Gastroesophageal sphincter (tissue), 3 donors: ENCODE results near the gene CSHL1.

Source experiments
- CTCF ChIP-seq, 4 experiments: fragments of 200-600 bp in 2 of 4; fragments of 450-650 bp in 2 of 4; sonication (generic) in 1 of 4; IDR thresholded peaks; one replicate each; pipeline ENCODE4 v1.5.1; 2017 to 2019; ENCODE audit warnings: antibody characterized with exemption in 4 of 4, mild to moderate bottlenecking in 2 of 4, moderate library complexity in 2 of 4
- EP300 ChIP-seq: sonication (generic); formaldehyde crosslinking; IDR thresholded peaks from one replicate; pipeline ENCODE4 v1.6.1; 2017; ENCODE audit warnings: antibody characterized with exemption, mild to moderate bottlenecking
- POLR2A ChIP-seq, 2 donors: fragments of 450-650 bp; IDR thresholded peaks; one replicate each; pipeline ENCODE4 v1.6.1; 2017; ENCODE audit warnings: antibody characterized with exemption in 2 of 2, mild to moderate bottlenecking in 2 of 2, moderate library complexity in 1 of 2

- TF ChIP-seq CTCF (IDR thresholded peaks at IDR 0.05): no peak
- TF ChIP-seq POLR2A (IDR thresholded peaks at IDR 0.05): no peak
- TF ChIP-seq EP300: no peak
Measured at GRCh38 chr17:63934183-63935112, 23.4 kb upstream of the CSHL1 start.
